CD4-positive, alpha-beta T cell treated with Interleukin-4 for 4 hours (primary cell): ENCODE measurements around the gene KCNAB1.
"Not testable (repeated sequence)": the region's sequence is repeated elsewhere in the genome, so short reads cannot be mapped to it uniquely, and the experiment has no call there.

Source experiments
- DNase-seq: peaks from one replicate; pipeline ENCODE4 v3.0.0-alpha.2; 2020

KCNAB1 gene

DNA sequence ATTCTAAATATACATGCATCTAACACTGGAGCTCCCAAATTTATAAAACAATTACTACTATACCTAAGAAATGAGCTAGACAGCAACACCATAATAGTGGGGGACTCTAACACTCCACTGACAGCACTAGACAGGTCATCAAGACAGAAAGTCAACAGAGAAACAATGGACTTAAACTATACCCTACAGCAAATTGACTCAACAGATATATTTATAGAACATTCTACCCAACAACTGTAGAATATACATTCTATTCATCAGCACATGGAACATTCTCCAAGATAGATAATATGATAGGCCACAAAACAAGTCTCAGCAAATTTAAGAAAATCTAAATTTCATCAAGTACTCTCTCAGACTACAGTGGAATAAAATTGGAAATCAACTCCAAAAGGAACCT, 102.0 kb downstream of the KCNAB1 start:
- not testable (repeated sequence) for DNase-seq

DNA sequence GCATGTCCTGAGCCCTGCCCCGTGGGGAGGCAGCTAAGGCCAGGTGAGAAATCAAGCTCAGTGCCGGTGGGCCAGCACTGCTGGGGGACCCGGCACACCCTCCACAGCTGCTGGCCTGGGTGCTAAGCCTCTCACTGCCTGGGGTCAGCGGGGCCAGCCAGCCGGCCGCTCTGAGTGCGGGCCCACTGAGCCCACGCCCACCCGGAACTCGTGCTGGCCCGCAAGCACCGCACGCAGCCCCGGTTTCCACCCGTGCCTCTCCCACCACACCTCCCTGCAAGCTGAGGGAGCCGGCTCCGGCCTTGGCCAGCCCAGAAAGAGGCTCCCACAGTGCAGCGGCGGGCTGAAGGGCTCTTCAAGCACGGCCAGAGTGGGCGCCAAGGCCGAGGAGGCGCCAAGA, 103.7 kb downstream of the KCNAB1 start:
- not testable (repeated sequence) for DNase-seq

DNA sequence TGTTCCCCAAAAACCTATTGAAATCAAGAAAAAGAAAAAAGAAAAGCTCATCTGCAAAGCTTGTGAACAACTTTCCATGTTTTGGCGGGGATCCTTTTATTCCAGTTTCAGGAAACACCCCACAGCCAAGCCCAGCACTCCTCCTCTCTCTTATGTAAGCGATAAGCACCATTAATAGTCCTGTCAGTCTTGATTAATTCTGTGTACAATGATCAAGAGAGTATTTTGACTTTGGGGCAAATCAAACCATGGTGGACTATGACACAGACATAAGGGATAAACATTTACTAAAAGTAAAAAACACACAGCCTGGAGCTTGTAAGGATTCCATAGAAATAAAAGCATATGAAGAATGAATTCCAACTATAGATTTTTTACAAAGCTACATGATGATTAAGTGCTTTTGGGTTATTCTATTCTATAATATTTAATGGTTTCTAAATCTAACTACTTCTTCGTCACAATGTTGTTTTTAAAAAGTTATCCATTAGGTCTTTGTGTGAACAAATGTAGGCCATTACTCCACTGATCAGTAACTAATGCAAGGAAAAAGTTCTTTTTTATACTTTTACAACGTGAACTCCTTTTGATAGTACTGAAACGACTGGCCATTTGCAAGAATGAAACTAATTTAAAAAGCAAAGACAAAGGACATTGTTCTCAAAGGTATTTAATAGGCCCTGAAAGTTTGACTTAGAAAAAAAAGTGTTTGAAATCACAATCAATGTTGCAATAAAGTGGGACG, 106.5 kb downstream of the KCNAB1 start:
- DNase-seq, result no peak

DNA sequence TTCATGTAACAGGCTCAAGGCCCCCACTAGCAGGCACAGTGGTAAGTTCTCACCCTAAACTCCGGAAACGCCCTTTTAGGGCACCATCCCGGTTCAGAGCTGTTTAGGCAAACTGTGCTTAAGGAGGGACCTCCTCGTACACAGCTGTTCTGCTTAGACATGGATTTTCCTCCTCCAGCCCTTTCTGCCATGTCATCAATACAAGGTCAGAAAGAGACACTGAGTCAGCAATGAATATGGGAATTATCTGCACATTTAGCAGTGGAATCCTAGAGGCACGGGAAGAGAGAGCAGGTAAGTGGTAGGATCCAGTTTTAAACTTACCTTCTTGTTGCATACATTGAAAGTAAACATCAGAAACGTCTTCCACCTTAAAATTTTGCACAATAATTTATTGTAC, 107.3 kb downstream of the KCNAB1 start:
- DNase-seq, result no peak

DNA sequence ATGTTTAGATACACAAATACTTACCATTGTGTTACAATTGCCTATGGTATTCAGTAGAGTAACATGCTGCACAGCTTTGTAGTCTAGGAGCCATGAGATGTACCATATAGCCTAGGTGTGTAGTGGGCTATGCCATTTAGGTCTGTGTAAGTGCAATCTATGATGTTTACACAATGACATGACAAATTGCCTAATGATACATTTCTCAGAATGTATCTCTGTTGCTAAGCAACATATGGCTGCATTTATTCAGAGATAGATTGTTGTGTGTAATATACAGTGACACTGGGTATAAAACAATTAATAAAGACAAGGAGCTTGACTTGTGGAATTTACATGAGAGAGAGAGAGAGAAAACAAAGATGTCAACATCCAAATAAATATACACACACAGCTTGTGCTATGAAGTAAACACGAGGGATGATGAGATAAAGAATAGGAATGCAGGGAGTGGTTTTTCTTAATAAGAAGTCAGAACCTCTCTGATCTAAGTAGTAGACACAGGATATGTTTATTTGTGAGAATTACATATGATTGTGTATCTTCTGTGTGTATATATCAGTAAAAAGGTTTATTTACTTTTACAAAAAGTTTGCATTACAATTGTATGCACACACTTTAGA, 110.0 kb downstream of the KCNAB1 start:
- no peak for DNase-seq

DNA sequence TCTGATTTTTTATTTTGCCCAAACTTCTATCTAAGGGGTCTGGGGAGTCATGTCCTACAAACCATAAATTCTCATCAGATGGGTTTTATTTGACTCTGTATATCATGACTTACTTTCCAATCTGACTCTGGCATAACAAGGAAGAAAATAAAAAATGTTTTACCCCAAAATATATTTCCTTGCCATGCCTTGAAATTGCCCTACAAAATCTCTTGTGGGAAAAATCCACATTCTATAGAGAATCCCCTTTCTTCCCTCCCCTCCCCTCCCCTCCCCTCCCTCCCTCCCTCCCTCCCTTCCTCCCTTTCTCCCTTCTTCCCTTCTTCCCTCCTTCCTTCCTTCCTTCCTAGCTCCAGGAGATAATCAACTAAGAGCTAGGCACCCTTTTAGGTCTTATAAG, 110.8 kb downstream of the KCNAB1 start:
- DNase-seq, result not testable (repeated sequence)

DNA sequence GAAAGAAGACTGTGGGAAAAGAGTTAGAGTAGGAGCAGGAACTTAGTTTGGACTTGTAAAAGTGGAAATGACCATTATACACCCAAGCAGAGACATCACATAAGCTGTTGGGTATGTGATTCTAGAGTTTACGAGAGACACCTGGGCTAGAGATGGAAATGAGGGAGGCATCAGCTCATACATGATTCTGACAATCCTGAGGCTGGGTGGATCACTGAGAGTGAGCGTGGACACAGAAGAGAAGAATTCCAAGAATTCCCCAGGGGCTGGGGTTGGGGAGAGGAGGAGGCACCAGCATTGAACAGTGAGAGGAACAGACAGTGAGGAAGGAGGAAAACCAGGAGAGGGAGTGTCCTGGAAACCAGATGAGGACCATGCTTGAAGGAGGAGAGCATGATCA, 113.5 kb downstream of the KCNAB1 start:
- DNase-seq, result no peak

DNA sequence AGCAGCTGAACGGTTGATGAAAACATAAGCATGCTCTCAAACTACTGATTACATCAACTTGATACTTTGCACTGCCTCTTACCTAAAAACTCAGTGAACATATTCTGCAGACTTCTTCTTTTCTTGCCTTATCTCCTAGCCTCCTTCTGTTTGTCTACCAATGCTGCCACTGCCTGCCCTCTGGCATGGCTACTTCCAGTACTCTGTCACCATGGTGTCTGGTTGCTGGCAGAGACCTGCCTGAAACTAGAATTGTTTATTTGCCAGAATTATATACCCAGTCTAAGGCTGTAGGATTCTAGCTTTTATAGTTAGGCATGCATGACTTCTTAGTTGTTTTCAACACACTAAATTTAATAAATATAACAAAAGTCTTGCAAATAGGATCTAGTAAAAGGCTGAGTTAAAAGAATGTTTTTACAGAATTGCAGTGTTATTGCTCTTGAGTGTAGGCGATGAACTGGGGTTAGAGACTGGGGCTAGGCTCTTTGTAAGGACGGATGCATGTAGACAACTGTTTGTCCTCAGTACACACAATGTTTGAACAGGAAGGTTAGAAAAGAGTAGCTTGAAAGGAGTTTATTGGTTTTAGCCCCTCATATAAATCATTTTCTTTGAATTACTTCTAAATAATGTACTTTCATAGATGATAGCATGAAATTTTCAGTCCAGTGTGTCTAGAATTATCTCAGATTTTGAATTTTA, 116.3 kb downstream of the KCNAB1 start:
- DNase-seq, result no peak

DNA sequence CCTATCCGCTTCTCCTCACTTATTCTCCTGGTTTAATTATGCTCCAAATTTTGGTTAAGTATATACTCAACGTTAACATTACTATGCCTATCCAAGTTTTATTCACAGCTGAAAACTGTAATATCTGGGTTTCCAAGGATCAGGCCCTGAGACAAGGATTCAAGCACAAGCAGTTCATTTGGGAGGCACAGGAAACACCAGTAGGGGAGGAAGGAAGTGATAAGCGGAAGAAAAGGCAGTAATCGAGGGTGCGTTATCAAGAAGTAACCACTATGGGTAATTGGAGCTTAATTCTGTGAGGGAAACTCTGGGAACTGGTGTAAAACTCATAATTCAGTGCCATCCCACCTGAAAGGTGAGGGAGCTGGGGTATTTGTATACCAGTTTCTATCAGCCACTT, 120.3 kb downstream of the KCNAB1 start:
- no peak for DNase-seq

DNA sequence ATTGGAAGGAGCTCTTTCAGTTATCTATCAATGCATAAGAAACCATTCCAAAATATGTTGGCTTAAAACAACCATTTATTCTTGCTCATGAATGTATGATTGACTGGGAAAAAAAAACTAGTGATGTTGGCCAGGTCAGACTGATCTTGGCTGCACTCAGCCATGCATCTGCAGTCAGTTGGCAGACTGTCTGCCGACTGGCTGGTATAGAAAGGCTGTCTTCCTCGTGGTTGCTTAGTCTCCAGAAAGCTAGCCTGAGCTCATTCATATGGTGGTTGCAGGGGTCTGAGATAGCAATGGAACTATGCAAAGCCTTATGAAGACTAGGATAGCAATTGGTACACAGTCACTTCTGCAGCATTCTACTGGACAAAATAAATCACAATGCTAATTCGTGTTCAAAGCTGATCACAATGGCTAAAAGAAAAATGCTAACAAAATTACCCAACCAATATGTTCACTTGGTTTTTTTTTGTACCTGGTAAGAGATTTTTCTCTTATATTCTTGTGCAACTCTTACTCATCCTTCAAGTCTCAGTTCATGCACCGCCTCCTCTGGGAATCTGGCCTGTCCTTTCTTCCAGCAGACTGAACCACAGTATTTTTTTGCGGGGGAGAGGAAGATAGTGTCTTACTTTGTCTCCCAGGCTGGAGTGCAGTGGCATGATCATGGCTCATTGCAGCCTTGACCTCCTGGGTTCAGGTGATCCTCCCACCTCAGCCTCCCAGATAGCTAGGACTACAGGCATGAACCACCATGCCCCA, 126.8 kb downstream of the KCNAB1 start:
- no peak for DNase-seq

DNA sequence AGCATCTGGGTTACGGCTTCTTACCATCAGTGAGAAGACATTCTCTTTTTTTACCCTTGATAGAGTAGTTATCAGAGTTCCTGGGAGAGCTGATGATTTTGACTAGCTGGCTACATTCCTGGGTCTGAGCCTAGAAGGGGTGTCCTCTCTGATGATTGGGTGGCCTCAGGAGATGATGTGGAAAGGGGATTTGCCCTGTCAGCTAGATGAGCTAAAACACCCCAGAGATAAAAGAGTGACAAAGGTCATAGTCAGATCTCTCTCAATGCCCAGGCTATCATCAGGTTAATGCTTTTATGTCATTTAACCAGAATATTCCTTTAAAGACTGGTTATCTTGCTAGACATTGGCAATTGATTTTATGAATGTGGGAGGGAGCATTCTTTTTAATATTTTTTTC, 130.2 kb downstream of the KCNAB1 start:
- no peak for DNase-seq

DNA sequence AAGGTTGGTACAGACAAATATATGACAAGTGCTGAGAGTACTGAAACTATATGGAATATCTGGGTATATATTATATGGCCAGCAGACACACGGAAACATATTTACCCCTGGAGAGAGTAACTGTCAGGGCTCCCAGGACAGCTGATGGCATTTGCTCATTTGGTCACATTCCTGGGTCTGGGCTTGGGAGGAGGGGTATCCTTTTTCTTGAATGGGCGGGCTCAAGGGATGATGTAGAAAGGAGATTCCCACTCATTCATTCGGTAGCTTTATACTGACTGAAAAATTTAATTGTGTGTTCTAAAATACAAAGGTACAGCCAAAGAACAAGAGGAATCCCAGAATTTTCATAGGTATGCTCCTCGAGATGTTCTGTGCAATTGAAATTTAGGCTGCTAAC, 131.0 kb downstream of the KCNAB1 start:
- DNase-seq, result no peak

DNA sequence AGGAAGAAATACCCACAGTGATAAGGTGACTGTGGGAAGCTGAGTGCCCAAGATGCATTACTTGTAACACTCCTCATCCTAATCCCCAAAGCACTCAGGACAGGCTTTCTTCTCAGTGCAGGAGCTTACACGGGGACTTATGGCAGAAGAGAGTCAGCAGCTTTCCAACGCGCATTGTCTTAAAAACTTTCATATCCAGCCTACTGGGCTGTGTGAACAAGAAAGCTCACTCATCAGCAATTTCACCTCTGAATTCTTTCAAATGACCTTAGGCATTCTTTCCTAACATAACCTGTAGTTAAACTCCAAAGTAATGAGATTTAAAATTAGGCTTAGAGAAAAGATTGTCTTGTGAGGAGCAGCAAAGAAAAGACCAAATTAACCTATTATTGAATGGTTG, 132.3 kb downstream of the KCNAB1 start:
- DNase-seq, result no peak

DNA sequence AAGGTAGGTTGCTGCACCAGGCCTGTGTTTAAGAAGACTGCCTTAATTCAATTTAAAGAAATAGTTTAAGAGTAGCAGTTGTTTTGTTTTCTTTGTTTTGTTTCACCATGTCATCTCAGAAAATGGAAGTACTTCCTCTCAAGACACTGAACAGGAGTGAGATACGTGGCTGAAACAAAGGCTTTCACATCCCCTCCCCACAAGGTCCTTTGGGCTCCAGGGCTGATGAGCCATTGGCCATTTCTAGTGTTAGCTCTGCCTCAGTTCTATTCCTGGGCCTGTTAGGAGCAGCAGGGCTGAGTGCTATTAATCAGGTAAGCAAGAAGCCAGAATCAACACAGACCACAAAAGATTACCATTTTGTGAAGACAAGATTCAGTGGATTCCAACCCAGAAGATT, 132.8 kb downstream of the KCNAB1 start:
- no peak for DNase-seq

DNA sequence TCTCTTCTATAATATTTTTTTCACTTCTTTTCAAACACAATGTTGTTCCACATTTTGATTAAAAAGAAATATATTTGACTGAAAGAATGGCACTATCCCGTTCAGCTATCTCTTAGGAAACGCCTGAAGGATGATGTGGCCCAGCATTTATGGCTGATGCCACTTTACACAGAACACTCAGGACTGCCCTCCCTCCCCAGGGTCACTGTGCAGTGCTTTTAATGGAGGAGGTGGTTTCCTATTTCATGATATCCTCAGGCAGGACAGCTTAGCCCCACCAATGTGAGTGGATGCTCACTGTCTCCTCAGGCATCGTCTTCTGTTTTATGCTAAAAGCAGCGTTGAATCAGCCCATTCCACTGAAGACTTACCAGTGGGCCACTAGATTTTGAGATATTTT, 135.9 kb downstream of the KCNAB1 start:
- no peak for DNase-seq

DNA sequence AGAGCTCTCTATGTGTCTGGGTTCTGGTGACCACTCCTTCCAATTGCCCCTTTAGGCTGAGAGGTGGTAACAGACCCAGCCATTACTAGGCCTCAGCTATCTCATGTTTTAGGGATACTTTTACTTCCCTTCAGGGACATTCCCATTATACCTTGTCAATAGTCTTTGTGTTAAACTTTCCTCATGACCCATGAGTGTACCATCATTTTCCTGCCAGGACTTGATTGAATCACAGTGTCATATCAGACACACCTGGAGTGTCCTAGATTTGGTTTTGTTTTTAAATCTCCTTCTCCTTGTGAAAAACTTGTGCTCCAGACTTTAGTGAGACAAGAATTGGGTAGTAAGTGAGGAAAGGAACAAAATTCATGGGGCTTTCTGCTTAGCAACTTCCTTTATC, 136.6 kb downstream of the KCNAB1 start:
- DNase-seq, result no peak

DNA sequence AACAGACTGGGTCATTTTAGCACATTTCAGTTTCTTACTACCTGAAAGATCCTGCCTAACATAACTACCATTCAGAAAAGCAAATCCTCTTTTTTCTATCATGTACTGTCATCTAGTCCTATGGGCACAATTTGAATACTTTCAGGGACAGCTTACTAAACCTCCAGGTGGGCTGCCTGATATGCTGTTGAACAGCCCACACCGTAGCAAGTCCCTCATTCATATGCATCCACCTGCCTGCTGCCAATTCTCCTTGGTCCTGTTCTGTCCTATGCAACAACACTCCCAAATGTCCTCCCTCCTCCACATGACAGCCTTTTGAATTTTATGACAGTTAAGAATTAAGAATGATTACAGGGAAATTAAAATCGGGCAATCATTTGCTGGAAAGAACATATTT, 137.9 kb downstream of the KCNAB1 start:
- no peak for DNase-seq

DNA sequence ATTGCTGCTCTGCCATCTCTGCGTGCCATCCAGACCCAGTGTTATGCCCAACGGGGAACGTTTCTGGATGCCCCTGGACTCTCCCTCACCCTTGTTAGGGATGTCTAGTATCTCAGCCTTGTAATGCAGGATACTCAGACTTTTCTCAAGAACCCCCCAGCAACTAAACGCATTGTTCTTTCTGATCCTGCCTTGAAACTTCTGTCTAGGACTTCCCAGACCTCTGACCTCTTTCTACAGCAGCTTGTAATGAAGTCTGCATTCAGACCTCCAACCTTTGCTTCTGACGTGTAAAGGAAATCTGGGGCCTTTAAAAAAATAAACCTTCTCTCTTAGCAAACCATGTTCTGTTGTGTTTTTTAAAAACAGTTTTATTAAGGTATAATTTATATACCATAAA, 139.5 kb downstream of the KCNAB1 start:
- DNase-seq, result no peak

DNA sequence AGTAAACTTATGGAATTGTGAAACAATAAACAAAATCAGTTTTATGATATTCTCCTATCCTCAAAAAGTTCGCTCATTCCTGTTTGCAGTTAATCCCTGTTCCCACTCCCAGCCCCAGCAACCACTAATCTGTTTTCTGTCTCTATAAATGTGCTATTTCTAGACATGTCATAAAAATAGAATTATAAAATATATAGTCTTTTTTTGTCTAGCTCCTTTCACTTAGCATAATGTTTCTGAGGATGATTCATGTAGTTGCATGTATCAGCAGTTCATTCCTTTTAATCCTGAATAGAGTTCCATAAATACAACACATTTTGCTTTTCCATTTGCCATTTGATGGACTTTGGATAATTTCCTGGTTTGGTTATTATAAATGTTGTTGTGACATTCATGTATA, 140.0 kb downstream of the KCNAB1 start:
- DNase-seq, result no peak

DNA sequence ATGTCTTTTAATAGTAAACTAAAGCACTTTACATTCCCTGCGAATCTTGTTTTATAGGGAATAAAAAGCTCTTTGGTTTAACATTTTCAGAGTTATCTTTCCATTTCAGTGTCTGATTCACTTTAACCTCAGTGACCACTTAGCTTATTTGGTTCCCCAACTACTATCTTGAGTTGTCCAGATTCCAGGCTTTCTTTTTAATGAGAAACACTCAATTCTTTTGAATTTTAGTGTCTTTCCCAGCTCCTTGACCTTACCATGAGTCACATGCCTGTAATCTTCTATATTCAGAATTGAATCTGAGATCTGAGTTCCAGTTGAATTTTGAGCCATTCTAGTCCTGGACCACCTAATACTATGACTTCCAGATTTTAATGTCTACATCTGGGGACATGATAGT, 144.4 kb downstream of the KCNAB1 start:
- DNase-seq, result no peak

DNA sequence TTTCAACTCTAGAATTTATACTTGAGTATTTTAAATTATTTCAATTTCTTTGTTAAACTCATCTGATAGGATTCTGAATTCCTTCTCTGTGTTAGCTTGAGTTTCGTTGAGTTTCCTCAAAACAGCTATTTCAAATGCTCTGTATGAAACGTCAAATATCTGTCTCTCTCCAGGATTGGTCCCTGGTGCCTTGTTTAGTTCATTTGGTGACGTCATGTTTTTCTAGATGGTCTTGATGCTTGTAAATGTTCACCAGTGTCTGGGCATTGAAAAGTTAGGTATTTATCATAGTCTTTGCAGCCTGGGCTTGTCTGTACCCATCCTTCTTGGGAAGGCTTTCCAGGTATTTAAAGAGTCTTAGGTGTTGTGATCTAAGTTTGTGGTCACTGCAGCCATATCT, 151.1 kb downstream of the KCNAB1 start:
- no peak for DNase-seq

DNA sequence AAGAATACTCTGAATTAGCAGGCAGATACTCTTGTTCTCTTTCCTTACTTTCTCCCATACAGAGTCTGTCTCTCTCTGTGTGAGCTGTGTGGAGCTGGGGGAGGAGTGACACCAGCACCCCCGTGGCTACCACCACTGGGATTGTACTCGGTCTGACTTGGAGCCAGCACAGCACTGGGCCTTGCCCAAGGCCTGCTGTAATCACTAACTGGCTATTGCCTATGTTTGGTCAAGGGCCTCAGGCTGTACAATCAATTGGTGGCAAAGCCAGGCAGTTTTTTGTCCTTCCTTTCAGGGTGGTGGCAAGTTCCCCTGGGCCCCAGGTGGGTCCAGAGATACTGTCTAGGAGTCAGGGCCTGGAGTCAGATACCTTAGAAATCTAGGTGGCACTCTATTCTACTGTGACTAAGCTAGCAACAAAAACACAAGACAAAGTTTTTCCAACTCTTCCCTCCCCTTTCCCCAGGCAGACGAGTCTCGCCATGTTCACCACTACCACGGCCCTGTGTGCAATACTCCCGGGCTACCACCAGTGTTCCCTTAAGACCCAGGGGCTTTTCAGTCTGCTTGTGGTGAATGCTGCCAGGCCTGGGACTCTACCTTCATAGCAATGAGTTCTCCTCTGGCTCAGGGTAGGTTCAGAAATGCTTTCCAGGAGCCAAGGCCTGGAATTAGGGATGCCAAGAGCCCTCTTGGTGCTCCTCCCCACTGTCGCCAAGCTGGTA, 151.8 kb downstream of the KCNAB1 start:
- DNase-seq, result no peak
